SK-N-SH treated with all-trans-retinoic acid at 6 μM for 48 hours (cell line): ENCODE data around the gene MOCS3.

Experiments used
- ATAC-seq: fragments of 200-7000 bp; cut with Tn5 transposase; 3 replicates; pipeline ENCODE4 v1.9.1; 2020; ENCODE audit warnings: mild to moderate bottlenecking, moderate library complexity
- ARNTL ChIP-seq: fragments of 450-650 bp; formaldehyde crosslinking; IDR thresholded peaks from 2 replicates; pipeline ENCODE4 v1.5.0; 2020; ENCODE audit warnings: low read depth, mild to moderate bottlenecking, moderate library complexity, borderline replicate concordance
- BACH2 ChIP-seq: fragments of 250-450 bp; sonication (Bioruptor Pico); IDR thresholded peaks from 2 replicates; pipeline ENCODE4 v1.9.0; 2021; ENCODE audit warnings: mild to moderate bottlenecking, borderline replicate concordance
- CSDC2 ChIP-seq: fragments of 250-450 bp; sonication (Bioruptor Pico); IDR thresholded peaks from 2 replicates; pipeline ENCODE4 v1.5.0; 2020; ENCODE audit warnings: mild to moderate bottlenecking, moderate library complexity
- ESRRG ChIP-seq: fragments of 250-450 bp; sonication (Bioruptor Pico); IDR thresholded peaks from 2 replicates; pipeline ENCODE4 v1.6.1; 2021; ENCODE audit warnings: mild to moderate bottlenecking
- GLIS3 ChIP-seq: fragments of 250-450 bp; sonication (Bioruptor Pico); IDR thresholded peaks from 2 replicates; pipeline ENCODE4 v1.5.0; 2020; ENCODE audit warnings: mild to moderate bottlenecking, moderate library complexity
- ISL1 ChIP-seq: fragments of 250-450 bp; sonication (Bioruptor Pico); IDR thresholded peaks from 2 replicates; pipeline ENCODE4 v2.1.2; 2022; ENCODE audit warnings: mild to moderate bottlenecking, moderate library complexity
- OSR1 ChIP-seq: fragments of 250-450 bp; sonication (Bioruptor Pico); IDR thresholded peaks from 2 replicates; pipeline ENCODE4 v1.8.0; 2022; ENCODE audit warnings: moderate library complexity, mild to moderate bottlenecking, inconsistent platforms
- PPARA ChIP-seq: fragments of 250-450 bp; sonication (Bioruptor Pico); IDR thresholded peaks from 2 replicates; pipeline ENCODE4 v1.5.0; 2020; ENCODE audit warnings: mild to moderate bottlenecking, borderline replicate concordance
- RARB ChIP-seq: fragments of 250-450 bp; sonication (Bioruptor Pico); IDR thresholded peaks from 2 replicates; pipeline ENCODE4 v1.8.0; 2021; ENCODE audit warnings: mild to moderate bottlenecking, moderate library complexity
- SNAI2 ChIP-seq: fragments of 250-450 bp; sonication (Bioruptor Pico); IDR thresholded peaks from 2 replicates; pipeline ENCODE4 v1.5.0; 2020; ENCODE audit warnings: mild to moderate bottlenecking, moderate library complexity
- TCF4 ChIP-seq: fragments of 250-450 bp; sonication (Bioruptor Pico); IDR thresholded peaks from 2 replicates; pipeline ENCODE4 v1.8.0; 2021; ENCODE audit warnings: mild to moderate bottlenecking, moderate library complexity, borderline replicate concordance
- ZC3H10 ChIP-seq: fragments of 250-450 bp; sonication (Bioruptor Pico); IDR thresholded peaks from 2 replicates; pipeline ENCODE4 v1.5.1; 2021; ENCODE audit warnings: mild to moderate bottlenecking, moderate library complexity
- ZFP3 ChIP-seq: fragments of 250-450 bp; sonication (Bioruptor Pico); IDR thresholded peaks from 2 replicates; pipeline ENCODE4 v1.5.0; 2020; ENCODE audit warnings: mild to moderate bottlenecking, moderate library complexity
- ZFP30 ChIP-seq: fragments of 450-650 bp; formaldehyde crosslinking; IDR thresholded peaks from 2 replicates; pipeline ENCODE4 v1.5.0; 2022; ENCODE audit warnings: mild to moderate bottlenecking, moderate library complexity
- ZNF565 ChIP-seq: fragments of 450-650 bp; formaldehyde crosslinking; conservative IDR thresholded peaks from 2 replicates; pipeline ENCODE4 v1.5.0; 2020; ENCODE audit warnings: low read depth, mild to moderate bottlenecking, moderate library complexity
- ZNF70 ChIP-seq: fragments of 450-650 bp; formaldehyde crosslinking; IDR thresholded peaks from 2 replicates; pipeline ENCODE4 v1.5.0; 2020; ENCODE audit warnings: mild to moderate bottlenecking, moderate library complexity
- TF ChIP-seq, protein P1 (sequence below): fragments of 250-450 bp; sonication (Bioruptor Pico); IDR thresholded peaks from 2 replicates; pipeline ENCODE4 v1.5.1; 2021; ENCODE audit warnings: mild to moderate bottlenecking, moderate library complexity
- TF ChIP-seq, protein P2 (sequence below): fragments of 250-450 bp; sonication (Bioruptor Pico); IDR thresholded peaks from 2 replicates; pipeline ENCODE4 v1.8.0; 2020; ENCODE audit warnings: mild to moderate bottlenecking, moderate library complexity, borderline replicate concordance
- TF ChIP-seq, protein P3 (sequence below): fragments of 250-450 bp; sonication (Bioruptor Pico); IDR thresholded peaks from 2 replicates; pipeline ENCODE4 v1.8.0; 2021; ENCODE audit warnings: low read depth, mild to moderate bottlenecking, moderate library complexity, borderline replicate concordance
- TF ChIP-seq, protein P4 (sequence below): fragments of 250-450 bp; sonication (Bioruptor Pico); IDR thresholded peaks from 2 replicates; pipeline ENCODE4 v1.5.0; 2020; ENCODE audit warnings: mild to moderate bottlenecking, moderate library complexity
- TF ChIP-seq, protein P5 (sequence below): fragments of 250-450 bp; sonication (Bioruptor Pico); IDR thresholded peaks from 2 replicates; pipeline ENCODE4 v1.5.1; 2020; ENCODE audit warnings: low read depth, mild to moderate bottlenecking, moderate library complexity

The MOCS3 gene

DNA sequence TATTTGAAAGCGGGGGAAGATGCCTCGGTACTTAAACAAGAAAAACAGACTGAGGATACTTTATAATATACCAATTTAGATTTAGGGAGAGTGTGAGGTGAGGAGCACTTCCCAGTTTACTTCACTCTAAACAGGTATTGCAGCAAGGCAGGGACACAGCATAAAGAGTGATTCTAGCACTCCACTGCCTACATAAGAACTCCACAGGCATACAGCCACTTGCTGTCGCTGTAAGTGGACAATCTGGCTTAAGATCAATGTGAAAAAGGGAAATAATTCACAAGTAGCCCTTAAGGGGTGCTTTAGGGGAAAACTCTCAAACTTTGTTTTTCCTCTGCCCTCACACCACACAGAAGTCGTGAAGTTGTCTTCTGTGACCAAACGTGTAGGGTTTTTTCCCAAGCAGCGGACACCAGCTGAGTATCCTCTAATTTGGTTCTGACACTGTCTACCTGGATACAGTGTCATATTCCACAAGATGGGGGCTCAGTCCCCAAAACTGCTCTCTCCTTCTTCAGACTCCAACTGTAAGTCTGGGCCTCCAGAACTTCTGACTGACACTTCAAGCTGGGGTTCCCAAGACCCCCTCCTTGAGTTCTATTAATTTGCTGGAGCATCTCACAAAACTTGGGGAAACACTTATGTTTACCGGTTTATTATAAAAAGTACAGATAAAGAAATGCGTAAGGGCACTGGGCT lies 36.7 kb upstream of the MOCS3 start:
- ATAC-seq: no peak
- no peak for TF ChIP-seq ESRRG (CRISPR knock-in tag)
- TF ChIP-seq, protein P1, sequence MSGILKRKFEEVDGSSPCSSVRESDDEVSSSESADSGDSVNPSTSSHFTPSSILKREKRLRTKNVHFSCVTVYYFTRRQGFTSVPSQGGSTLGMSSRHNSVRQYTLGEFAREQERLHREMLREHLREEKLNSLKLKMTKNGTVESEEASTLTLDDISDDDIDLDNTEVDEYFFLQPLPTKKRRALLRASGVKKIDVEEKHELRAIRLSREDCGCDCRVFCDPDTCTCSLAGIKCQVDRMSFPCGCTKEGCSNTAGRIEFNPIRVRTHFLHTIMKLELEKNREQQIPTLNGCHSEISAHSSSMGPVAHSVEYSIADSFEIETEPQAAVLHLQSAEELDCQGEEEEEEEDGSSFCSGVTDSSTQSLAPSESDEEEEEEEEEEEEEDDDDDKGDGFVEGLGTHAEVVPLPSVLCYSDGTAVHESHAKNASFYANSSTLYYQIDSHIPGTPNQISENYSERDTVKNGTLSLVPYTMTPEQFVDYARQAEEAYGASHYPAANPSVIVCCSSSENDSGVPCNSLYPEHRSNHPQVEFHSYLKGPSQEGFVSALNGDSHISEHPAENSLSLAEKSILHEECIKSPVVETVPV (CRISPR knock-in tag): no peak
- no peak for TF ChIP-seq ISL1 (CRISPR knock-in tag)
- no peak for TF ChIP-seq PPARA (CRISPR knock-in tag)
- TF ChIP-seq ZFP3 (CRISPR knock-in tag): no peak
- no peak for TF ChIP-seq ARNTL (CRISPR knock-in tag)
- TF ChIP-seq CSDC2 (CRISPR knock-in tag): no peak
- TF ChIP-seq RARB (CRISPR knock-in tag): no peak
- TF ChIP-seq BACH2 (CRISPR knock-in tag): no peak
- TF ChIP-seq OSR1 (CRISPR knock-in tag): no peak
- no peak for TF ChIP-seq TCF4
- TF ChIP-seq, protein P2, sequence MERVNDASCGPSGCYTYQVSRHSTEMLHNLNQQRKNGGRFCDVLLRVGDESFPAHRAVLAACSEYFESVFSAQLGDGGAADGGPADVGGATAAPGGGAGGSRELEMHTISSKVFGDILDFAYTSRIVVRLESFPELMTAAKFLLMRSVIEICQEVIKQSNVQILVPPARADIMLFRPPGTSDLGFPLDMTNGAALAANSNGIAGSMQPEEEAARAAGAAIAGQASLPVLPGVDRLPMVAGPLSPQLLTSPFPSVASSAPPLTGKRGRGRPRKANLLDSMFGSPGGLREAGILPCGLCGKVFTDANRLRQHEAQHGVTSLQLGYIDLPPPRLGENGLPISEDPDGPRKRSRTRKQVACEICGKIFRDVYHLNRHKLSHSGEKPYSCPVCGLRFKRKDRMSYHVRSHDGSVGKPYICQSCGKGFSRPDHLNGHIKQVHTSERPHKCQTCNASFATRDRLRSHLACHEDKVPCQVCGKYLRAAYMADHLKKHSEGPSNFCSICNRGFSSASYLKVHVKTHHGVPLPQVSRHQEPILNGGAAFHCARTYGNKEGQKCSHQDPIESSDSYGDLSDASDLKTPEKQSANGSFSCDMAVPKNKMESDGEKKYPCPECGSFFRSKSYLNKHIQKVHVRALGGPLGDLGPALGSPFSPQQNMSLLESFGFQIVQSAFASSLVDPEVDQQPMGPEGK (CRISPR knock-in tag): no peak
- no peak for TF ChIP-seq ZNF565
- no peak for TF ChIP-seq GLIS3 (CRISPR knock-in tag)
- TF ChIP-seq, protein P3, sequence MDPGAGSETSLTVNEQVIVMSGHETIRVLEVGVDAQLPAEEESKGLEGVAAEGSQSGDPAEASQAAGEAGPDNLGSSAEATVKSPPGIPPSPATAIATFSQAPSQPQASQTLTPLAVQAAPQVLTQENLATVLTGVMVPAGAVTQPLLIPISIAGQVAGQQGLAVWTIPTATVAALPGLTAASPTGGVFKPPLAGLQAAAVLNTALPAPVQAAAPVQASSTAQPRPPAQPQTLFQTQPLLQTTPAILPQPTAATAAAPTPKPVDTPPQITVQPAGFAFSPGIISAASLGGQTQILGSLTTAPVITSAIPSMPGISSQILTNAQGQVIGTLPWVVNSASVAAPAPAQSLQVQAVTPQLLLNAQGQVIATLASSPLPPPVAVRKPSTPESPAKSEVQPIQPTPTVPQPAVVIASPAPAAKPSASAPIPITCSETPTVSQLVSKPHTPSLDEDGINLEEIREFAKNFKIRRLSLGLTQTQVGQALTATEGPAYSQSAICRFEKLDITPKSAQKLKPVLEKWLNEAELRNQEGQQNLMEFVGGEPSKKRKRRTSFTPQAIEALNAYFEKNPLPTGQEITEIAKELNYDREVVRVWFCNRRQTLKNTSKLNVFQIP: no peak
- no peak for TF ChIP-seq SNAI2 (CRISPR knock-in tag)
- no peak for TF ChIP-seq ZNF70 (CRISPR knock-in tag)
- TF ChIP-seq, protein P4, sequence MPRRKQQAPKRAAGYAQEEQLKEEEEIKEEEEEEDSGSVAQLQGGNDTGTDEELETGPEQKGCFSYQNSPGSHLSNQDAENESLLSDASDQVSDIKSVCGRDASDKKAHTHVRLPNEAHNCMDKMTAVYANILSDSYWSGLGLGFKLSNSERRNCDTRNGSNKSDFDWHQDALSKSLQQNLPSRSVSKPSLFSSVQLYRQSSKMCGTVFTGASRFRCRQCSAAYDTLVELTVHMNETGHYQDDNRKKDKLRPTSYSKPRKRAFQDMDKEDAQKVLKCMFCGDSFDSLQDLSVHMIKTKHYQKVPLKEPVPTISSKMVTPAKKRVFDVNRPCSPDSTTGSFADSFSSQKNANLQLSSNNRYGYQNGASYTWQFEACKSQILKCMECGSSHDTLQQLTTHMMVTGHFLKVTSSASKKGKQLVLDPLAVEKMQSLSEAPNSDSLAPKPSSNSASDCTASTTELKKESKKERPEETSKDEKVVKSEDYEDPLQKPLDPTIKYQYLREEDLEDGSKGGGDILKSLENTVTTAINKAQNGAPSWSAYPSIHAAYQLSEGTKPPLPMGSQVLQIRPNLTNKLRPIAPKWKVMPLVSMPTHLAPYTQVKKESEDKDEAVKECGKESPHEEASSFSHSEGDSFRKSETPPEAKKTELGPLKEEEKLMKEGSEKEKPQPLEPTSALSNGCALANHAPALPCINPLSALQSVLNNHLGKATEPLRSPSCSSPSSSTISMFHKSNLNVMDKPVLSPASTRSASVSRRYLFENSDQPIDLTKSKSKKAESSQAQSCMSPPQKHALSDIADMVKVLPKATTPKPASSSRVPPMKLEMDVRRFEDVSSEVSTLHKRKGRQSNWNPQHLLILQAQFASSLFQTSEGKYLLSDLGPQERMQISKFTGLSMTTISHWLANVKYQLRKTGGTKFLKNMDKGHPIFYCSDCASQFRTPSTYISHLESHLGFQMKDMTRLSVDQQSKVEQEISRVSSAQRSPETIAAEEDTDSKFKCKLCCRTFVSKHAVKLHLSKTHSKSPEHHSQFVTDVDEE: no peak
- TF ChIP-seq, protein P5, sequence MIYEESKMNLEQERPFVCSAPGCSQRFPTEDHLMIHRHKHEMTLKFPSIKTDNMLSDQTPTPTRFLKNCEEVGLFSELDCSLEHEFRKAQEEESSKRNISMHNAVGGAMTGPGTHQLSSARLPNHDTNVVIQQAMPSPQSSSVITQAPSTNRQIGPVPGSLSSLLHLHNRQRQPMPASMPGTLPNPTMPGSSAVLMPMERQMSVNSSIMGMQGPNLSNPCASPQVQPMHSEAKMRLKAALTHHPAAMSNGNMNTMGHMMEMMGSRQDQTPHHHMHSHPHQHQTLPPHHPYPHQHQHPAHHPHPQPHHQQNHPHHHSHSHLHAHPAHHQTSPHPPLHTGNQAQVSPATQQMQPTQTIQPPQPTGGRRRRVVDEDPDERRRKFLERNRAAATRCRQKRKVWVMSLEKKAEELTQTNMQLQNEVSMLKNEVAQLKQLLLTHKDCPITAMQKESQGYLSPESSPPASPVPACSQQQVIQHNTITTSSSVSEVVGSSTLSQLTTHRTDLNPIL (CRISPR knock-in tag): no peak
- TF ChIP-seq, all 23 proteins: peak for 0

DNA sequence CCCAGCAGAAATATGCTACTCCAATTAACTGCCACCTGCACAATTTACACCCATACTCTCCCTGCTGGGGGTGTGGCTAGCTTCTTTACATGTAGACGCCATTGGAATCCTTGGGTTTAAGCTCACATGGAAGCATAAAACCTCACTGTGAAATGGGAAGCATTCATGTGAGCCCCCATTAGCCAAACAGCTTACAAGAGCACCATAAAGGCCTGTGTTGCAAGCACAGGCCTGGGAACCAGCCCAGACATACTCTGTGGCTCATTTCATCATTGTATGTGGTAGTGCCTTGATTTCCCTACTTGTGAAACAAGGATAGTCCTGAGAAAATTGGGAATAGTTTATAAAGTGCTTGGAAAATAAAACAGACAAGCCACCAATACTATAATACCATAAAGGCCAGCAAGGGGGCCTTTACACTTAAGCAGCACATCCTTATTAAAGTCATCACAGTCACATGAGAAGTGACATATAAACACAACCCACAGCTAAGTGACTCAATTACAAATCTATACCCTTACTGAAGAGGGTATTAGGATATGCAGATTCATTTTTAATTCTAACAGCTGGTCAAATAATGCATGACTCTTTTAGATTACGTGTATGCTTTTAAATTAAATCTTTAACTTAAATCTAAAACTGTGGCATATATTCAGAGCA lies 34.2 kb upstream of the MOCS3 start:
- no peak for ATAC-seq
- no peak for TF ChIP-seq BACH2 (CRISPR knock-in tag)
- TF ChIP-seq OSR1 (CRISPR knock-in tag): no peak
- no peak for TF ChIP-seq GLIS3 (CRISPR knock-in tag)
- TF ChIP-seq, protein P1 (CRISPR knock-in tag): no peak
- no peak for TF ChIP-seq ZC3H10 (CRISPR knock-in tag)
- no peak for TF ChIP-seq CSDC2 (CRISPR knock-in tag)
- TF ChIP-seq, protein P3: no peak
- TF ChIP-seq ZFP30 (CRISPR knock-in tag): no peak
- no peak for TF ChIP-seq TCF4
